Measurements from ENCODE around the gene SYK. TPM values are rescaled to one million over a fixed set of nuclear protein-coding genes. Genes with fewer than 3 reads are reported as not detected.

The SYK gene
- total RNA-seq, 1 donor from 2014 or later, result not detected

GRCh38 chr9:90909225-90909624, 107.6 kb downstream of the SYK start:
- no peaks in the 10 kb centered on the region for H3F3A ChIP-seq (ENCODE audit: low read depth)
- peaks cover 11% of the 10 kb centered on the region for H3K9me3 Mint-ChIP-seq
- H3K4me1 ChIP-seq, result peaks cover 2% of the 10 kb centered on the region
- H4K20me1 ChIP-seq (ENCODE audit: low read depth), result no peaks in the 10 kb centered on the region
- TF ChIP-seq EZH2phosphoT487 (IDR thresholded peaks at IDR 0.05) (no peak), EZH2 (IDR thresholded peaks at IDR 0.05) (no peak), CTCF (IDR thresholded peaks at IDR 0.05) (no peak)
- peaks cover 7% of the 10 kb centered on the region for H3K4me1 Mint-ChIP-seq
- no peak overlapping the region for H3K4me2 ChIP-seq
- peaks cover 8% of the 10 kb centered on the region for H3K27me3 Mint-ChIP-seq (ENCODE audit: insufficient read depth, low read depth)
- H3K36me3 Mint-ChIP-seq, result no peaks in the 10 kb centered on the region
- H3K9ac ChIP-seq, result no peak overlapping the region
- DNase-seq (ENCODE audit: low spot score), result no peak
- no peaks in the 10 kb centered on the region for H3K27me3 ChIP-seq
- no peak overlapping the region for H3K4me3 ChIP-seq
- no peak overlapping the region for H3K27ac Mint-ChIP-seq
- H3K36me3 ChIP-seq, result no peaks in the 10 kb centered on the region
- H3K79me2 ChIP-seq (ENCODE audit: low read depth), result no peaks in the 10 kb centered on the region
- H3K27ac ChIP-seq, result no peak overlapping the region
- H3K9me3 ChIP-seq (ENCODE audit: low read depth), result no peaks in the 10 kb centered on the region
- H3K4me3 Mint-ChIP-seq, result no peak overlapping the region
- H2AFZ ChIP-seq (replicated peaks), result no peak overlapping the region

- Histone ChIP-seq H3K79me2 (ENCODE audit: low read depth) (no peaks in the 10 kb centered on the region), H3F3A (ENCODE audit: low read depth) (no peaks in the 10 kb centered on the region), H3K4me3 (no peak overlapping the region), H4K20me1 (ENCODE audit: low read depth) (no peaks in the 10 kb centered on the region), H3K9ac (no peak overlapping the region), H2AFZ (replicated peaks) (no peak overlapping the region), H3K9me3 (ENCODE audit: low read depth) (no peaks in the 10 kb centered on the region), H3K36me3 (no peaks in the 10 kb centered on the region), H3K4me1 (no peaks in the 10 kb centered on the region), H3K4me2 (no peak overlapping the region), H3K27me3 (no peaks in the 10 kb centered on the region), H3K27ac (no peak overlapping the region)
- Mint-ChIP-seq H3K36me3 (no peaks in the 10 kb centered on the region), H3K27ac (no peak overlapping the region), H3K9me3 (peaks cover 9% of the 10 kb centered on the region), H3K27me3 (ENCODE audit: insufficient read depth, low read depth) (peaks cover 8% of the 10 kb centered on the region), H3K4me1 (peaks cover 3% of the 10 kb centered on the region), H3K4me3 (no peak overlapping the region)
- no peak for DNase-seq (ENCODE audit: low spot score)
- no peak for TF ChIP-seq EZH2 (IDR thresholded peaks at IDR 0.05)
- no peak for TF ChIP-seq CTCF (IDR thresholded peaks at IDR 0.05)
These were observed 108.2 kb downstream of the SYK start for GRCh38 chr9:90909747-90910283.

GRCh38 chr9:90914196-90914595, 112.6 kb downstream of the SYK start:
- H3F3A ChIP-seq (ENCODE audit: low read depth), result no peaks in the 10 kb centered on the region
- no peak overlapping the region for H3K9ac ChIP-seq
- no peak for DNase-seq (ENCODE audit: low spot score)
- H3K9me3 ChIP-seq (ENCODE audit: low read depth), result no peaks in the 10 kb centered on the region
- no peak overlapping the region for H3K4me3 Mint-ChIP-seq
- H3K4me3 ChIP-seq, result no peak overlapping the region
- H3K9me3 Mint-ChIP-seq, result no peaks in the 10 kb centered on the region
- H3K36me3 ChIP-seq, result no peaks in the 10 kb centered on the region
- H3K4me2 ChIP-seq, result no peak overlapping the region
- H4K20me1 ChIP-seq (ENCODE audit: low read depth), result no peaks in the 10 kb centered on the region
- no peak overlapping the region for H3K27ac Mint-ChIP-seq
- no peak for TF ChIP-seq EZH2phosphoT487 (IDR thresholded peaks at IDR 0.05)
- TF ChIP-seq EZH2 (IDR thresholded peaks at IDR 0.05), result no peak
- TF ChIP-seq CTCF (IDR thresholded peaks at IDR 0.05), result no peak
- H3K27ac ChIP-seq, result no peak overlapping the region
- no peaks in the 10 kb centered on the region for H3K4me1 Mint-ChIP-seq
- no peaks in the 10 kb centered on the region for H3K79me2 ChIP-seq (ENCODE audit: low read depth)
- H3K27me3 ChIP-seq, result no peaks in the 10 kb centered on the region
- H3K4me1 ChIP-seq, result no peaks in the 10 kb centered on the region
- H3K36me3 Mint-ChIP-seq, result no peaks in the 10 kb centered on the region
- peaks cover 6% of the 10 kb centered on the region for H3K27me3 Mint-ChIP-seq (ENCODE audit: insufficient read depth, low read depth)
- H2AFZ ChIP-seq (replicated peaks), result no peak overlapping the region
